ENCODE data around the gene MPHOSPH9.

The MPHOSPH9 gene

DNA sequence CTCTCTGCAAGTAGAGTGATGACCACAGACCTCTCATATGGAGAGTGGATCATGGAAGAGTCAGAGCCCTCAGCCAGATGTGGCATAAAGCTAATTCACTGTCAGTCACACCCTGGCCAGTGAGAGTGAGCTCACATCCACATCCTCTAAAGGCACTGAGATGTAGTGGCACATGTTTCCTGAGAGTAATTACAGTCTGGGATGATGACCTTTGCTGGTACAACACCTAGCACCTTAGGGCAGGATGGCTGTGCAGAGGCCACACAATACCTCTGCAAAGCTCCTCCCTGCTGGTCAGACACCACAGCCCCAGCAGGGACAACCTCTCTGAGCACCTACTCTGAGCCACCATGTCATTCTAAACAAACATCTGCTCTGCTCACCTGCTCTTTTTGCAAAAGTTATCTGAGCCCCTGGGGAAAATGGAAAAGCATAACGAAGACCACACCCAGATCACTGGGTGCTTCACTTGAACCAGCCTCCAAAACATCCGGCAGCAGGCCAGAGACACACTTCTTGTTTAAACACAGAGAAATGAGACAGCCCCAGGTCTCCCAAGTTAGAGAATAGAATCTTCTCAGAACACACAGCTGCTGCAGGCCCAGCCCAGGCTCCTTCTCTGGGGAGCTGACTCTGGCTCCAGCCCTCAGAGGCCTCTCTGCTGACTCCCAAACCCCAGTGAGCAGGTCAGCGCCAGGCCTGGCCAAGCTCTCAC is 112.3 kb downstream of the MPHOSPH9 start:
- no peak for DNase-seq

DNA sequence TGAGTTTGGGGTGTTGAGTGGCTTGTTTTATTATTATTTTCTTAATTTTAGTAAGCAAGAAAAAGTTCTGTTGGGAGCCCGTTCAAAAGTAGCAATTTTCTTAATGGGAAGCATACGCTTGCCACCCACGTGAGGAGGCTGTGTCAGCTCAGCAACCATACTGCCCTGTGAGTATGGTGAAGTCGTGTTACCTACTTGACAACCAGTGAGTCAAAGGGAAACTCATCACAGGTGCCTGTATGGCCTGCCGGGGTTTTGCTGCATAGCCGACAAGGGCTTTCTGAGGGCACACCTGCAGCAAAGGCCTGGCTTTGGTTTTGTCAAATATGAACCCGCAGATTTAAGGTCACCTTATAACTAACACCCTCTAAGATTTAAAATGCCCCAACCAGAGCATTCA is 113.1 kb downstream of the MPHOSPH9 start:
- DNase-seq, result peak; percentile 26

DNA sequence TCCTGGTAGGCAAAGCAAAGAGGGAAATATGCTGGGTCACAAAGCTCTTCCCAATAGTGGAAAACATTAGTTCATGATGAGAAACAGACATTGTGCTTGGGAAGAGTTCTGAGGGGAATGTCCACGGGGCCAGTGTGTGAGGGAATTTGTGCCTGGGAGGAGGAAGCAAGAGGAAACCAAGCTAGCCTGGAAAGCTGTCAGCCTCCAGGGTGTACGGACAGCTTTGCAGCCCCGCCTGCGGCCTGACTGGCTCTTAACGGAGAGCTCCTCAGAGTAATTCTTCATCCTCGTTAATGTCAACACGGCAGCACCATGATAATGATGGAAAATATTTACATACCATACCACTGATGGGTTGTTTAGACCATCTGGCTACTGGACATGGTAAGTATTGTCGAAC is 114.4 kb downstream of the MPHOSPH9 start:
- no peak for DNase-seq

DNA sequence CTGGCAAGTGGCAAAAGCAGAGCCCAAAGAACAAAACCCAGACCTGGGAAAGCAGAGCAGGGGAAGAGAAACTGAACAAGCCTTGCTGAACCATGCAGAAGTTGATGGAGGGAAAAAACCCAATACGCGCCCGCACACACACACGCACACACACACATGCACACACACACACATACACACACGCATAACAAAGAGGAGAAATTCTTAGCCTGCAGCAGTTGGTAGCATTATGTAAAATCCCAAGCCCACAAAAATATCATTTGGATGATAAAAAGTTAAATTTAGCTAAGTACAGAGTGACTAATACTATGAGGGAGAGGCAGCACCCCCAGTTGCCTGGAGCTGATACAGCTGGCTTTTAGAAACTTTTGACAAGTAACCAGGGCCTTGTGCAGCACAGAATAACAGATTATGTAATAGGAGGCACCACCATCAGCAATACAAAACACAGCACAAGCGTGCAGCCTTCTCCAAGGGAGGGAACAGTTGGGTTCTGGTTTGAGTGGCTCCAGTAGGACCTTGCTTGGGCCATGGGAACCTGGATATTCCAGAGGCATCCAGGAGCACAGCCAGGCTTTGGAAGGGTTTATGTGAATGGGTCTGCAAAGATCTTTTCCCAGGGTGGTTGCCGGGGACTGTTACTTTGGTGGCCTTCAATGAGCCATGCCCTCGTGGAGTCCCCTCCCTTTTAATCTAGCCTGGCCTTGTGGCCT is 117.4 kb downstream of the MPHOSPH9 start:
- peak; percentile 19 for DNase-seq

DNA sequence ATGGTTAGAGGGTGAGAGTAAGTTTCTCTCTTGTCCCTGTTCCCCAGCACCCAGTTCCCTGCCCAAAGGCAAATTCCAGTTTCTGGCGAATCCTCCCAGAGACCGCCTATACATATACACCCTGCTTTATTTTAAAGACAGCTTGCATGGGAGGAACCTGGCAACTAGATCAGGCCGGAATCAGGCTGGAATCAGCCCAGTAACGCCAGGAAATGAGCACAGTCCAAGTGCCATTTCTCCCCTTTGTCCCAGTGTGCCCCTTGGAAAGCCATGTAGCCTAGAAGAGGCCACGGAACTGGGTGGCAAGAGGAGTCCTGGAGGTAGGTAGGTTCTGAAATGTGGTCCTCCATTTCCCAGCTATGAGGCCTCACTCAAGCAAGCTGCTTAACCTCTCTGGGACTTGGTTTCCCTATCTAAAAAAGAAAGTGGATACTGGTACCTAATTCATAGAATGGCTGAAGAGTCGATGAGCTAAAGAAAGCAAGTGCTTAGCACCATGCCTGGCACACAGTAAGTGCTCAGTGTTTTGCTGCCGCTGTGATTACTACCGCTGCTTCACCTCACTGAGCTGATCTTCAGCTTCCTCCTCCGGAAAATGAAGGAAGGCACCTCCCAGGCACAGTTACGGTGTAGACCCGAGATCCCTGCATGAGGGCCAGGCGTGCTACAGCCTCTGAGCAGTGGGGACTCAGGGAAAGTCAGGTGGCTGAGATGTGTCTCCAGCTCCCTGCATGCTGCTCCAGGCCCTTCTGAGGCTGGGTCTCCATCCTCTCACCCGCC is 118.4 kb downstream of the MPHOSPH9 start:
- no peak for DNase-seq

DNA sequence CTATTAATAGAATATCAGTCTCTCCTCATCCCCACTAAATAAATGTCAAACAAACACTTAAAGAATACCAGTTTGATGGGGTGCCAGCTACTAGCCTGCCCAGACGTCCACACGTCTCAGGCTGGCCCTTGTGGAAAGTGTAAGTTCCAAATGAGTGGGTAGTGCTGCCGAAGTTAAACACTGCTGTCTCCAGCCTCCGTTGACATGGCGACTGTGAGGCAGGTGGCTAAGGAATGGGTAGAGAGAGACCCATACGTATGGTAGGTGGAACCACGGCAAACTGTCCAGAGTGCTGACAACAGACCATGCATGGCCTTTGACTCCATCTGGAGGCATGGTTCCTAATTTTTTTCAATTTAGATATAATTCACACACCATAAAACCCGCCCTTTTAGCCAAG is 119.9 kb downstream of the MPHOSPH9 start:
- DNase-seq, result no peak

DNA sequence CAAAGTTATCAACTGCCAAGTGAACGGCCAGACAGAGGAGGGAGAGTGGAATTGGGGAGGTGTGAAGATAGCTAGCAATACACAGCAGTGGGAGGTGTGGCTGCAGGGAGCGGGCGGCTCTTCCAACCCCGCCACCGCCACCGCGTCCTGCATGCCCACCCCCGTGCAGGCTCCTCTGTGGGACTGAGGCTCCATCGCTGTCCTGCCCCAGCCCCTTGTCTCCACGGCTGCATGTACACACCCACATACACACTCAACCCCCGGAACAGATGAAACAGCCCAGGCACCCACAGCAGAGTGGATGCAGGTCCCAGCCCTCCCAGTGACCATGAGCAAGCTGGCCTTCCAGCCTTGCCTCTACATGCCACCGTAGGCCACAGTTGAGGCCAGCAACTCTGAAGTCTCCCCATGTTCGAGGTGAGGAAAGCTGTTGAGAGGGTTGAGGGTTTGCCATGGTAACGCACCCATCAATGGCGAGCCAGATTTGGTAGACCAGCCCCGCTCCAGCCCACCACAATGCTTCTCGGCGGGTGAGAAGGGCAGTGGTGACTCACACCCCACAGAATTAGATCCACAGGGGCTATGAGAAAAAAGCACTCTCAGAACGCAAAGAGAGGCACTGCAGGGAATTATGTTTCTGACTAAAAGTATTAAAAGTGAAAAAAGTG is 121.3 kb downstream of the MPHOSPH9 start:
- no peak for DNase-seq

DNA sequence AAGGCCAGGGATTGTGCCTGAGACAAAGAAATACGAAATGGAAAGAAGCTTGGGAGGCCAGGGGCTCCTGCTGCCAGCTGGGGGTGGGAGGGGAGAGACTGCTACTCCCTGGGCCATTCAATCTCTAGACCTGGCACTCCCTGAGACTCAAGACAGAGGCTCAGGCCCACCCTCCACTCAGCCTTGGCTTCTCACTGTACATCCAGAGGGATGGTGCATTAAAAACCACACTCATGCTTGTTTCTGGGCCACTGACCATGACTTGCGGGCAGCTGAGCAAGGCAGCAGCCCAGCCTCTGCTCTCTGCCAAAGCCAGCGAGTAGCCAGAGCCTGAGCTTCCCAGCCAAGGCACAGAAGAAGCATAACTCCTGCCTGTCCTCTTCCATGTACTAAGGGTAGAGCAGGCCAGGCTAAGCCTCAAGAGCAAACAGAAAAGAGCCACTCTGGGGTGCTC is 123.6 kb downstream of the MPHOSPH9 start:
- DNase-seq, result no peak

DNA sequence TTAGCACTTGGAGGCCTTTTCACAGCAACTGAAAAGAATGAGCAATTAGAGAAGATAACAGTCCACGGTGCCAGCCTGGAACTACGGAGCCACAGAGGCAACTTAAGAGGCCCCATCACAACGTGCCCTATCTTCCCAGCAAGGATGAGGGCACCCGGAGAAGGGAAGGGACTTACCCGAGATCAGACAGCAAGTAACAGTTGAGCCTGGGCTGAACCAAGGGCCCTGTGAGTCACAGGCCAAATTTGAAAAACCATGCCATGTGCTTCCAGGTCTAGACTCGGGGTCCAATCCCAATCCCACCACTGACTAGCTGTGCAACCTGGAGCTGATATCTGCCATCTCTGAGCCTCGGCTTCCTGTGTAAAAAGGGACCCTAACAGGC is 124.3 kb downstream of the MPHOSPH9 start:
- DNase-seq, result no peak

DNA sequence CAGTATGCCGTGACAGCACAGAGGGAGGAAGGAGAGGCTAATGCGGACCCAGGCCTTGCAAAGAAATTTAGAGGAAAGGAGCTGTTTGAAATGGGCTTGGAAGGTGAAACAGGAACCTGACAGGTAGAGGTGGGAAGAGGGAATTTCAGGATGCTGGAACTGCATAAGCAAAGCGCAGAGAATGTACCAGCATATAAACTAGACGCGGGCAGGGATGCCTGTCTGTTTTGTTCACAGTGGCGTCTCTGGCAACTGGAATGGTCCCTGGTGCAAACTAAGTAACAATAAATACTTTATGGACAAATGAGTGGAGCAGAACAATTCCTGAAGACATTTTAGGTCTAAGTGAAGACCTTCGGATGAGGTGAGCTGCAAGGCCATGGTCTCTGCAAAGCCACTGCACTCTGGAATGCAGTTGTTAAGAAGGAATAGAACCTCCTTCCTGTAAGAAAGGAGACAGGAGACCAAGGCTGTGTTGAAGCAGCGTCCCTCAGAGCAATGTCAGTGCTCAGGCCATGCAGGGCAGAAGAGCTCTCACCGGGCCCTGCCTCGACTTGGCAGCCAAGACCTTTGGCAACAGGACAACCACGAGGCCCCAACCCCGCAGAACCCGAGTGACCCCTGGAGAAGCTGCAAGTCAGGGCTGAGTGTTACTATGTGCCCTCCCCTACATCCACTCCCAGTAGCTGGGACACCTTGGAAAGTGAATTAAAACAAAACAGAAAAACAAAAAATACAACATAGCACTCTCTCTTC is 124.8 kb downstream of the MPHOSPH9 start:
- no peak for DNase-seq

DNA sequence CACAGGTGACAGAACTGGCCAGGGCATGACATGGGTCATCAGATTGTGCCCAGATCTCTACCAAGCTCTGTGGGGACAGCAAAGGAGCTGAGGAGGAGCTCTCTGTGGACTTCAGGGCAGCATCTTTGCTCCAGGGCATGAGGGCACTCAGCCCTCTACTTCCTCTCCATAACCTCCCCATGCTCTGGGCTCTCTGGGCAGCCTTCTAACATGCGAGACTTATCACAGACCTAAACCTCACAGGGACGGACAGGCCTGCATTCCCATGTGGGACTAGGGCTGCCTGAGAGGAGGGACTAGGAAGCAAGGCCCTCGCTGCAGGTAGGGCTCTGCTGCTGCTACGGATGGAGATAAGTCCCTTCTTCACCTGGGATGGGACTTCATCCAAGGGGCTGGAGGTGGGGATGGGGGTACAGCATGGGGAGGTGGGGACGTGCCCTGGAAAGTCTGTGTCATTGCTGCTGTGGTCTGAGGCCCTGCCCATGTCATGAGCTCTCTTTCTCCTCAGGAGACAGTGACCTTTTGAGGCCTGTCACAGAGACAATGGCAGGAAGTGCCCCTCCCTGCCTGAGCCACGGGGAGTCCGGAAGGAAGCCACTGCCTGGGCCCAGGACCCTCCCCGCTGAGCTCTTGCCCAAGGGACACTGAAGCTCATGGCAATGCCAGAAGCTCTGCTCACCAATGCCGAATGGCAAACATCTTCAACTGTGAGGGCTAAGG is 126.1 kb downstream of the MPHOSPH9 start:
- peak; percentile 67 for DNase-seq

DNA sequence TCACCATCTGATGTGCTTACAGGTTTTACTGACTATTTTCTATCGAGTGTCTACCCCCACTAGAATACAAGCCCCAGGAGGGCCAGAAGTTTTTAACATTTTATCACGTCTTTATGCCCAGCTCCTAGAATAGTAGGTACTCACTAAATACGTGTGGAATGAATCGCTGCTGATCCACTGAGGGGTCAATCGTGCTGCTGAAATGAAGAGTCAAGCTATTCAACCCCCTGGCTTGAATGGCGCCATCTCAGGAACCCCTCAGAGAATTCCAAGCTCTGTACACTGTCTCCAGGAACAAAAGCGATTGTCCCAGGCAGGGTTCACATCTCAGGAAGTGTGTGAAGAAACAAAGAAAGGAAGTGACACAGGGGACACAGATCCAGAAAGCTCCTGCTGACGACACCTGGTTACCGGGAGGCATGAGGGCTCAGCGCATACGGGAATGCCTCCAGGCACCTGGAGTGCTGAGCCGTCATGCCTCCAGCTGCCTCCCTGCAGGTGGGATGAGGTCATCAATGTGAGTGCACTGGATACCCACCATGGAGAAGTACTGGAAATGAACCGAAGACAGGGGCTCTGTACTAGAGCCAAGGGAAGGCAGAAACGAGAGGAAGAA is 127.6 kb downstream of the MPHOSPH9 start:
- no peak for DNase-seq

DNA sequence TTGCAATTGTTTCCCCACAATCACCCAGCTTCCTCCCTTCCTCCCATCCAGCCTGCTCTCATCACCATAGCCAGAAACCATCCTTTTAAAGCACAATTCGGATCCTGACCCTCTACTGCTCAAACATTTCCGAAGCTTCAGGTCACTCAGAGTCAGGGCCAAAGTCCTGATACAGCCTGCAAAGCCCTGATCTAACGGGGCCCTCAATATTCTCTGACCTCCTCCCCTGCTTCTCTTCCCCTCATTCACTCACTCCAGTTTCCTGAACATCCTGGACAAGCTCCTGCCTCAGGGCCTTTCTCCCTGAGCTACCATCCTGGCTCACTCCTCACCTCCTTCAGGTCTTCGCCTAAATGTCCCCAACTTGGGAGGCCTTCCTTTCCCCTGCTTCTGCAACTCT is 128.1 kb downstream of the MPHOSPH9 start:
- no peak for DNase-seq

Data from CD4-positive, alpha-beta T cell treated with Interleukin-12 subunit alpha and Interleukin-12 subunit beta, for 1 hour (primary cell).